Heart left ventricle (tissue), 16 donors: Measurements from ENCODE around the gene PLEKHG4B. TPM values are rescaled to one million over a fixed set of nuclear protein-coding genes. Genes with fewer than 3 reads are reported as not detected.

ENCODE experiments used
- ATAC-seq, 4 donors: fragments of 200-7000 bp; cut with Tn5 transposase; one replicate each; pipeline ENCODE4 v1.9.1; 2020 to 2022; ENCODE audit warnings: moderate library complexity in 4 of 4, mild to moderate bottlenecking in 3 of 4, moderate number of reproducible peaks in 1 of 4
- DNase-seq, 5 donors: peaks; one replicate each; pipeline ENCODE4 v3.0.0-alpha.2; 2020
- H3K27ac ChIP-seq, 12 donors: fragments of 200-600 bp; sonication (generic) in 4 of 12; one replicate each; pipeline versions ENCODE4 v1.5.0 to v1.8.0; 2016 to 2022; ENCODE audit warnings: mild to moderate bottlenecking in 2 of 12
- H3K27me3 ChIP-seq, 9 donors: fragments of 200-600 bp; sonication (generic) in 2 of 9; one replicate each; pipeline versions ENCODE4 v1.5.1 to v1.8.0; 2016 to 2022; ENCODE audit warnings: mild to moderate bottlenecking in 3 of 9
- H3K36me3 ChIP-seq, 9 donors: fragments of 200-600 bp; sonication (generic) in 2 of 9; one replicate each; pipeline versions ENCODE4 v1.5.0 to v1.8.0; 2018 to 2022; ENCODE audit warnings: mild to moderate bottlenecking in 2 of 9
- H3K4me1 ChIP-seq, 12 donors: fragments of 200-600 bp; sonication (generic) in 4 of 12; one replicate each; pipeline versions ENCODE4 v1.5.0 to v1.8.0; 2016 to 2022; ENCODE audit warnings: mild to moderate bottlenecking in 3 of 12
- H3K4me3 ChIP-seq, 12 donors: fragments of 200-600 bp; sonication (generic) in 4 of 12; one replicate each; pipeline versions ENCODE4 v1.5.0 to v1.8.0; 2017 to 2022; ENCODE audit warnings: mild to moderate bottlenecking in 9 of 12, moderate library complexity in 4 of 12
- H3K9me3 ChIP-seq, 12 donors: fragments of 200-600 bp; sonication (generic) in 4 of 12; one replicate each; pipeline versions ENCODE4 v1.5.0 to v1.8.0; 2016 to 2022; ENCODE audit warnings: mild to moderate bottlenecking in 1 of 12
- POLR2A ChIP-seq, 2 donors: fragments of 450-650 bp; IDR thresholded peaks; one replicate each; pipeline ENCODE4 v1.6.1; 2017; ENCODE audit warnings: antibody characterized with exemption in 2 of 2, mild to moderate bottlenecking in 2 of 2, moderate library complexity in 2 of 2
- WGBS, 4 donors: extraction: QIAGEN DNeasy Blood & Tissue Kit in 2 of 4; methylation state at CpG; one replicate each; pipeline versions ENCODE4 v1.1.5 to v1.1.7; 2013 to 2018; 5-methylcytosine and 5-hydroxymethylcytosine counted together
- intact Hi-C, 10 donors: fragments of 100-400 bp; cut with DNase I; formaldehyde crosslinking; loops; one replicate each; pipeline versions ENCODE4 v1.11.1 to v1.14.2; 2022
- polyA plus RNA-seq, 2 donors: library from polyadenylated mRNA; stranded (reverse); fragments of 200-250 nt; gene quantifications; one replicate each; pipeline ENCODE4 v1.2.3, GENCODE V29; 2013
- total RNA-seq, 9 donors: library from RNA; depleted of rRNA in 2 of 9; stranded (reverse); fragments of >200 nt in 2 of 9; fragmentation: NEBNext Ultra II Directional in 3 of 9; extraction: Animal tissue kit (Norgen Biotek cat#: 25700) in 3 of 9; gene quantifications; one replicate each; pipeline versions ENCODE4 v1.1.0 to v1.2.4, GENCODE V29; 2016 to 2023
- TF ChIP-seq, protein P1 (sequence below), 12 donors: fragments of 200-600 bp; sonication (generic) in 4 of 12; IDR thresholded peaks; one replicate each; pipeline versions ENCODE4 v1.5.0 to v1.8.0; 2018 to 2022; ENCODE audit warnings: antibody characterized with exemption in 12 of 12, mild to moderate bottlenecking in 5 of 12
- donor health status: ischemic (EF 13 %, LVEDD 7.1; RV severe dilation, severe dysfunction).
- donor health status: healthy with polysubstance abuse.
- donor health status: DM: no; HTN: yes; CAD: no.
- donor health status: DM: no; HTN: no; CAD: no.
- donor health status: ischemic (EF 25% LVEDD 6.9; RV normal size, moderate dysfunction).
- donor health status: ischemic (EF 25% LVEDD 5.7; RV mildly dilated, moderate dysfunction).
- donor health status: healthy.
- donor health status: DM: yes; HTN: yes; CAD: no.
- donor health status: ischemic (EF 35%, LVEDD 5.7; RV mildly dilated, moderate dysfunction).
- donor health status: nonischemic (EF 11% LVEDD 7.7; RV severe dilation, severe dysfunction).
- donor health status: DM: yes; HTN: yes; CAD: no.
- donor health status: PGD.
- donor health status: ischemic (EF 29% LVEDD 5.4; RV normal size, mild dysfunction).
- donor health status: nonischemic (EF 23%, LVEDD 6.1; RV moderate dilation, normal function).

PLEKHG4B gene
- total and polyA plus RNA-seq, 11 donors, result 0.03 to 0.34 (median 0.10) TPM; not detected in 7

DNA sequence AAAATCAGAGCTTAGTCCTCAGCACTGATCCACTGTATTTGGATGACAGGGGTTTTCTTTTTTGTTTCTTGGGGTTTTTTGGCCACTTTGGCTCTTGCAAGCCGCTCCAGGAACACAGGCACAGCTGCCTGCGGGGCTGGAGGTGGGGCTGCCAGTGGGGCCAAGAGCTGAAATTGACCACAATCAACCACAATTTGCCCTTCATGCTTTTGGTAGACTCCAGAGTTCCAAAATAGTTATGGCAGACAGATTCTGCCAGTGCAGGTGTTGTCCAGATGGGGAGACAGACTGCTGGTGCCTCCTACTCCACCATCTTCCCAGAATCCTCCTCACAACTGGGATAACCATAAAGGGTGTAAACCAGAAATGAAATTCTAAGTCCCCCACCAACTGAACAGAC lies 36.5 kb downstream of the PLEKHG4B start:
- H3K4me1 ChIP-seq, result peaks cover 0 to 6% (median 0%) of the 10 kb centered on the region in 12 donors
- peaks cover 0 to 27% (median 4%) of the 10 kb centered on the region in 12 donors for H3K9me3 ChIP-seq
- TF ChIP-seq, protein P1, sequence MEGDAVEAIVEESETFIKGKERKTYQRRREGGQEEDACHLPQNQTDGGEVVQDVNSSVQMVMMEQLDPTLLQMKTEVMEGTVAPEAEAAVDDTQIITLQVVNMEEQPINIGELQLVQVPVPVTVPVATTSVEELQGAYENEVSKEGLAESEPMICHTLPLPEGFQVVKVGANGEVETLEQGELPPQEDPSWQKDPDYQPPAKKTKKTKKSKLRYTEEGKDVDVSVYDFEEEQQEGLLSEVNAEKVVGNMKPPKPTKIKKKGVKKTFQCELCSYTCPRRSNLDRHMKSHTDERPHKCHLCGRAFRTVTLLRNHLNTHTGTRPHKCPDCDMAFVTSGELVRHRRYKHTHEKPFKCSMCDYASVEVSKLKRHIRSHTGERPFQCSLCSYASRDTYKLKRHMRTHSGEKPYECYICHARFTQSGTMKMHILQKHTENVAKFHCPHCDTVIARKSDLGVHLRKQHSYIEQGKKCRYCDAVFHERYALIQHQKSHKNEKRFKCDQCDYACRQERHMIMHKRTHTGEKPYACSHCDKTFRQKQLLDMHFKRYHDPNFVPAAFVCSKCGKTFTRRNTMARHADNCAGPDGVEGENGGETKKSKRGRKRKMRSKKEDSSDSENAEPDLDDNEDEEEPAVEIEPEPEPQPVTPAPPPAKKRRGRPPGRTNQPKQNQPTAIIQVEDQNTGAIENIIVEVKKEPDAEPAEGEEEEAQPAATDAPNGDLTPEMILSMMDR (IDR thresholded peaks at IDR 0.05), result no peak
- no peak for TF ChIP-seq POLR2A (IDR thresholded peaks at IDR 0.05)
- intact Hi-C loops, result no loop called here
- H3K36me3 ChIP-seq, result no peaks in the 10 kb centered on the region
- DNase-seq, result no peak
- no peak for ATAC-seq
- H3K4me3 ChIP-seq, result no peak overlapping the region
- no peak overlapping the region for H3K27ac ChIP-seq
- WGBS, 4 donors, result 90 to 96% (median 91%) methylated on average over 2 of the region's 2 CpGs
- peaks cover 0 to 16% (median 0%) of the 10 kb centered on the region in 9 donors for H3K27me3 ChIP-seq

DNA sequence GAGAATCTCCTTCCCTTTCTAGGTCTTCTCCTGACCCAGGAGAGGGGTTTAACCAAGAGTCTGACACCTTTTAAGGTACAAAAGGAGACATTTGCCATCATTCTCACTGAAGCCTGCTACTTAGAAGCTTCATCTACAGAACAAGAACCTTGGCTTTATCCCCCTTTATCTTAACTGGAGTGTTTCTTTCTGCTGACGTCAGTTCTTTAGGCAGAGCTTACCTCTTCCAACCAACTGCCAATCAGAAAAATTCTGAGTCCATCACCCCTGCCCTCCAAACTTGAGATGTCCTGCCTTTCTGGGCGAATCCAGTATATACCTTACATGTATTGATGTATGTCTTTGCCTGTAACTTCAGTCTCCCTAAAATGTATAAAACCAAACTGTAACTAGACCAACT lies 37.2 kb downstream of the PLEKHG4B start:
- no peak for DNase-seq
- intact Hi-C loops, result no loop called here
- H3K9me3 ChIP-seq, result peaks cover 0 to 26% (median 4%) of the 10 kb centered on the region in 12 donors
- no peak for ATAC-seq
- no peaks in the 10 kb centered on the region for H3K36me3 ChIP-seq
- no peak overlapping the region for H3K27ac ChIP-seq
- no peak for TF ChIP-seq POLR2A (IDR thresholded peaks at IDR 0.05)
- TF ChIP-seq, protein P1 (IDR thresholded peaks at IDR 0.05), result no peak
- H3K4me1 ChIP-seq, result peaks cover 0 to 6% (median 0%) of the 10 kb centered on the region in 12 donors
- no peak overlapping the region for H3K4me3 ChIP-seq
- 63 to 79% (median 66%) methylated on average over 2 of the region's 2 CpGs for WGBS, 4 donors
- peaks cover 0 to 16% (median 0%) of the 10 kb centered on the region in 9 donors for H3K27me3 ChIP-seq

DNA sequence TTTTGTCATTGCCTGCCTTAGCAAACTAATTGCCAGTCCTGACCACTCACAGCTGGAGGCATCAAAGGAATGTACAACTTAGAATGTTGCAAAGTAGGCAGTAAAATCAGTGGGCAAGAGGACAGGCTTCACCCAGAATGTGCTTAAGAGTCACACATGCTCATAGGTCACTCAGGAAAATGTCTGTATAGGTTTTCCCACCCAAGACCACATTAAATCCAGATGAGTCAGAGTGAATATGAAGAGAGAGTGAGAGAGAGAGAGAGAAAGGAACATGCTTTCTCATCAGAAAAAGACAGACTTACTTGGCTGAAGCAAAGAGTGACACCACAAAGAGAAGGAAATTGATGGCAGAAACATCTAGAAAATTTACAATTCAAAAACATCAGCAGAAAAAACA lies 37.9 kb downstream of the PLEKHG4B start:
- no peak for TF ChIP-seq POLR2A (IDR thresholded peaks at IDR 0.05)
- TF ChIP-seq, protein P1 (IDR thresholded peaks at IDR 0.05), result no peak
- Histone ChIP-seq H3K27ac (no peak overlapping the region), H3K27me3 (peaks cover 0 to 16% (median 0%) of the 10 kb centered on the region in 9 donors), H3K4me3 (no peak overlapping the region), H3K9me3 (peaks cover 0 to 21% (median 4%) of the 10 kb centered on the region in 12 donors), H3K4me1 (peaks cover 0 to 6% (median 0%) of the 10 kb centered on the region in 12 donors), H3K36me3 (no peaks in the 10 kb centered on the region)
- ATAC-seq (no peak), DNase-seq (no peak)
- intact Hi-C loops, result no loop called here

DNA sequence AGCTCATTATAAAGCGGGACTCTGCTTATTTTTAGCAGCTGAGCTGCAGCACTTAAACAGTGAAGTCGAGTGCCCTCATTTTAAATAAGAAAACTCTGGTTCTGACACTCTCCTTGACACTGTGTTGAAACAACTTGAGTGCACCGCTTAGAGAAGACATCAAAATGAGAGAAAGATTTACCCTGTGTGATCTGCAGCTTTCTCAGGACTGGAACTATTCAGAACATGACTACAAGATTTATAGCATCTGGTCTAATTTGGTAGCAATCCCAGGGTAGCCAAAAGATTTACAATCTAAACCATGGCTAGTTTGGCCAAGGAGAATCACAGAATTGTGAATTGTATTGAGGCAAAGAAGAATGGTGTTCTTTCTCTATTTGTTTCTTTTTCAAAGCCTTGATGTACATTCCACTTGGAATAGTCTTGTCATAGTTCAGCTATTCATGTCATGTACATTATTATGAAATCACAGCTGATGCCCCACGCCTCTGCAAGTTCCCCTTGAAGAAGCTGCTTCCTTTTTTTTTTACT lies 38.7 kb downstream of the PLEKHG4B start:
- H3K27me3 ChIP-seq, result peaks cover 0 to 16% (median 0%) of the 10 kb centered on the region in 9 donors
- H3K36me3 ChIP-seq, result no peaks in the 10 kb centered on the region
- 44 to 49% (median 47%) methylated on average over 4 of the region's 4 CpGs for WGBS, 4 donors
- DNase-seq (no peak), ATAC-seq (no peak)
- H3K4me3 ChIP-seq, result no peak overlapping the region
- peaks cover 0 to 6% (median 0%) of the 10 kb centered on the region in 12 donors for H3K4me1 ChIP-seq
- no peak overlapping the region for H3K27ac ChIP-seq
- TF ChIP-seq, protein P1 (IDR thresholded peaks at IDR 0.05), result no peak
- TF ChIP-seq POLR2A (IDR thresholded peaks at IDR 0.05), result no peak
- H3K9me3 ChIP-seq, result peaks cover 0 to 14% (median 4%) of the 10 kb centered on the region in 12 donors
- intact Hi-C loops, result no loop called here
